HG02759 (cell line): ENCODE data around the gene MAPKBP1.

Experiments used
- ATAC-seq: cut with Tn5 transposase; IDR thresholded peaks from one replicate; pipeline ENCODE4 v1.9.1; 2021; ENCODE audit warnings: mild to moderate bottlenecking, moderate library complexity; ENCODE audit not compliant: unreplicated experiment

Gene MAPKBP1

GRCh38 chr15:41866263-41866703 is 92.0 kb downstream of the MAPKBP1 start:
- ATAC-seq: no peak

- no peak for ATAC-seq
These were observed 92.7 kb downstream of the MAPKBP1 start for GRCh38 chr15:41866872-41867579.

DNA sequence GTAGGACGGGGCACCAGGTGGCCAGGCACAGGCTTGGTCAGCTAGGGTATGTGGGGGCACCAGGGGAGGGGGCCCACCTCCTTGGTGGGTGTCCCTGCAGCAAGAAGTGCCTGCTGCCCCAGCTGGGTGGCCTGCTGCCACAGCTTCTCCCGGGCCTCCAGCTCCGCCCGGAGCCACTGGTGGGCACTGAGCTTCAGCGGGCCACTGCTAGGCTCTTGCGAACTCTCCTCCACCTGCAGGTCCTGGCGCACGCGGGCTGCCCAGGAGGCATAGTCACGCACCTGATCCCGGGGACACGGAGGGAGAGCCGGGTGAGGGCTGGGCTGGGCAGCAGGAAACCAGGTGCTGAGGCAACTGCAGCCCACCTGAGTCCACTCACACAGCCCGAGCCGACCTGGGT is 94.0 kb downstream of the MAPKBP1 start:
- ATAC-seq: no peak

- ATAC-seq: no peak
These were observed 95.7 kb downstream of the MAPKBP1 start for GRCh38 chr15:41869770-41870688.

GRCh38 chr15:41870689-41871081 is 96.4 kb downstream of the MAPKBP1 start:
- ATAC-seq: no peak

- no peak for ATAC-seq
These were observed 97.1 kb downstream of the MAPKBP1 start for GRCh38 chr15:41871175-41871905.

- no peak for ATAC-seq
These were observed 98.0 kb downstream of the MAPKBP1 start for GRCh38 chr15:41872166-41872747.

DNA sequence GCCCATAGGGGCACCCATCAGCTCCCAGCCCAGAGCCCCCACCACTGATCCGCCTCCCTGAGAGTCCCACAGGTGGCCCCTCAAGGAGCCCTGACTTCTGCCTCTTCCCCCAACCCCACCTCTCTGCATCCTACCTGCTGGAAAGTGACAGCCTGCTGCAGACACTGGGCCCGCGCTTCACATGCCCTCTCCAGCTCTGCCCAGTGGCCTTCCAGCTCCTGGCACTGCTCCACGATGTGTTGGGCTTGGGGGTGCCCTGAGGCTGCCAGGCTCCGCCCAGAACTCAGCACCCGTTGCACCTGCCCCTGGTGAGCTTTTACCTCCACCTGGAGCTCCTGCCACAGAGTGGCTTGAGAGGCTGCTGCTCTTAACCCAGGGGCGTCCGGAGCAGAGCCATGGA is 99.4 kb downstream of the MAPKBP1 start:
- no peak for ATAC-seq

GRCh38 chr15:41874736-41875135 is 100.5 kb downstream of the MAPKBP1 start:
- no peak for ATAC-seq

DNA sequence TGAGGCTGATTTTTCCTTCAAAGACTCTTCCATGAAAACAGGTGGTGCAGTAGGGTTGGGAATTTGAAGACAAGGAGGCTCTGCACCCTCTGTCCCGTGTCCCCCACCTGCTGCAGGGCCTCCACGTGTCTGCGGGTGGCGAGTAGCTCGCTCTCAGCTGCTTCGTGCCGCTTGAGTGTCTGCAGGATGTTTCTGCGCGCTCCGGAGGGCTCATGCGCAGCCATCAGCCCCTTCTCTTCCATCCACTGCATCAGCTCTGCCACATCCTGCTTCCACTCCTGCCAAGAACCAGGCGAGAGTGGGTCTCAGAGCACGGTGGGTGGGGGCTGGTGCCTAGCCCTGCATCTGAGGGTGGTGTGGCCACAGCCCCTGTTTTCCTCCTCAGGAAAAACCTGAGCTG is 101.7 kb downstream of the MAPKBP1 start:
- ATAC-seq: no peak

DNA sequence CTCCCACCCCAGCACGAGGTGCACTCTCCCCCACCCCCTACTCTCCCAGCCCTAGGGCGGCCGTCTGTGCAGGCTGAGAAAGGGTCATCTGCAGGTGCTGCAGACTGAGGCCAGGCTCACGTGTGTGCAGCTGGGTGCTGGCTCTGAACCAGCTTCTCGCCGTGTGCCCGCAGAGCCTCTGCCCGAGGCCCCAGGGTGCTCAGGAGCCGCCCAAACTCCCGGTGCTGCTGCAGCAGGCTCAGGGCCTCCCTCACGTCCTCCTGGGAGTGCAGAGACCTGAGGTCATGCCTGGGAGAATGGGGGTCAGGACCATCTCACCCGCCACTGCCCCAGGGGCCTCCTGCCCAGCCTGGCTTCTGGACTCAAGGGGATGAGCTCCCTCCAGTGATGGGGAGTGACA is 102.4 kb downstream of the MAPKBP1 start:
- no peak for ATAC-seq
